Measurements from ENCODE around the gene TMEM114.

TMEM114 gene

GRCh38 chr16:8547762-8548161 is 42.5 kb downstream of the TMEM114 start:
- no peak for DNase-seq

GRCh38 chr16:8544406-8544805 is 45.9 kb downstream of the TMEM114 start:
- no peak for DNase-seq

GRCh38 chr16:8543258-8543657 is 47.1 kb downstream of the TMEM114 start:
- DNase-seq, result no peak

GRCh38 chr16:8542393-8542792 is 47.9 kb downstream of the TMEM114 start:
- no peak for DNase-seq

GRCh38 chr16:8541868-8542267 is 48.4 kb downstream of the TMEM114 start:
- no peak for DNase-seq

GRCh38 chr16:8537691-8538342 is 52.5 kb downstream of the TMEM114 start:
- DNase-seq, result no peak

GRCh38 chr16:8533509-8533908 is 56.8 kb downstream of the TMEM114 start:
- no peak for DNase-seq

- no peak for DNase-seq
Observed at GRCh38 chr16:8530752-8531384, 59.4 kb downstream of the TMEM114 start.

- no peak for DNase-seq
Observed at GRCh38 chr16:8528471-8528870, 61.8 kb downstream of the TMEM114 start.

GRCh38 chr16:8523932-8524331 is 66.4 kb downstream of the TMEM114 start:
- no peak for DNase-seq

GRCh38 chr16:8522757-8523156 is 67.6 kb downstream of the TMEM114 start:
- no peak for DNase-seq

- no peak for DNase-seq
Observed at GRCh38 chr16:8519643-8520042, 70.7 kb downstream of the TMEM114 start.
